ENCODE data around the gene C12orf76.
A peak's percentile ranks its signal among the peaks of the same experiment; 100 is the strongest.

The C12orf76 gene

GRCh38 chr12:109999649-109999971 lies 48.7 kb downstream of the C12orf76 start:
- no peak for DNase-seq (ENCODE audit: extremely low read depth, low read depth)
- TF ChIP-seq CTCF (IDR thresholded peaks at IDR 0.05; ENCODE audit: low read depth, low read length, missing control alignments) = no peak
- H3K4me3 ChIP-seq (replicated peaks; ENCODE audit: low read depth, low read length) = peak overlapping the region; percentile 82

GRCh38 chr12:109998904-109999648 lies 49.2 kb downstream of the C12orf76 start, which contains the start of gene ANKRD13A:
ANKRD13A (plus strand) TSS chr12:109999430; CDS start chr12:109999689, 259 bp downstream.
- DNase-seq (ENCODE audit: extremely low read depth, low read depth) = peak; percentile 92
- no peak for TF ChIP-seq CTCF (IDR thresholded peaks at IDR 0.05; ENCODE audit: low read depth, low read length, missing control alignments)
- H3K4me3 ChIP-seq (replicated peaks; ENCODE audit: low read depth, low read length) = peak within 1 kb of the TSS; percentile 82

GRCh38 chr12:109998241-109998903 lies 50.0 kb downstream of the C12orf76 start:
- no peak for DNase-seq (ENCODE audit: extremely low read depth, low read depth)
- TF ChIP-seq CTCF (IDR thresholded peaks at IDR 0.05; ENCODE audit: low read depth, low read length, missing control alignments) = no peak
- peak overlapping the region; percentile 82 for H3K4me3 ChIP-seq (replicated peaks; ENCODE audit: low read depth, low read length)

GRCh38 chr12:109997393-109997792 lies 50.9 kb downstream of the C12orf76 start:
- H3K4me3 ChIP-seq (replicated peaks; ENCODE audit: low read depth, low read length) = no peak overlapping the region
- no peak for DNase-seq (ENCODE audit: extremely low read depth, low read depth)
- TF ChIP-seq CTCF (IDR thresholded peaks at IDR 0.05; ENCODE audit: low read depth, low read length, missing control alignments) = no peak

GRCh38 chr12:109996483-109996853 lies 51.9 kb downstream of the C12orf76 start:
- no peak for TF ChIP-seq CTCF (IDR thresholded peaks at IDR 0.05; ENCODE audit: low read depth, low read length, missing control alignments)
- no peak for DNase-seq (ENCODE audit: extremely low read depth, low read depth)
- H3K4me3 ChIP-seq (replicated peaks; ENCODE audit: low read depth, low read length) = peak overlapping the region; percentile 77

- peak within 1 kb of the TSS; percentile 77 for H3K4me3 ChIP-seq (replicated peaks; ENCODE audit: low read depth, low read length)
- TF ChIP-seq CTCF (IDR thresholded peaks at IDR 0.05; ENCODE audit: low read depth, low read length, missing control alignments) = no peak
- peak; percentile 77 for DNase-seq (ENCODE audit: extremely low read depth, low read depth)
These were observed 52.4 kb downstream of the C12orf76 start, which contains the start of gene GIT2 for GRCh38 chr12:109995686-109996482. GIT2 (minus strand) TSS chr12:109996368; CDS start chr12:109996224, 144 bp downstream.

All from HFF-Myc (cell line).